Hematopoietic multipotent progenitor cell treated with erythropoietin and hydrocortisone succinate and interleukin-3 and kit ligand, for 15 days (in vitro differentiated cells): ENCODE results near the gene PHF2.
"Not testable (repeated sequence)": the region's sequence is repeated elsewhere in the genome, so short reads cannot be mapped to it uniquely, and the experiment has no call there.

ENCODE experiments used
- DNase-seq: peaks from one replicate; pipeline ENCODE4 v3.0.0-alpha.2; 2015; ENCODE audit warnings: low spot score

Gene PHF2

GRCh38 chr9:93665637-93666438 is 89.5 kb downstream of the PHF2 start:
- DNase-seq: no peak

GRCh38 chr9:93666439-93666784 is 90.0 kb downstream of the PHF2 start:
- not testable (repeated sequence) for DNase-seq

GRCh38 chr9:93667006-93667405 is 90.6 kb downstream of the PHF2 start:
- DNase-seq: no peak

- DNase-seq: no peak
These were observed 91.2 kb downstream of the PHF2 start for GRCh38 chr9:93667627-93668026.

GRCh38 chr9:93668261-93668871 is 92.0 kb downstream of the PHF2 start:
- DNase-seq: no peak

GRCh38 chr9:93669116-93669957 is 93.0 kb downstream of the PHF2 start:
- DNase-seq: no peak

GRCh38 chr9:93669958-93670207 is 93.5 kb downstream of the PHF2 start:
- no peak for DNase-seq

GRCh38 chr9:93670208-93671019 is 94.0 kb downstream of the PHF2 start:
- no peak for DNase-seq

- no peak for DNase-seq
These were observed 94.6 kb downstream of the PHF2 start for GRCh38 chr9:93671020-93671338.

- DNase-seq: not testable (repeated sequence)
These were observed 96.1 kb downstream of the PHF2 start for GRCh38 chr9:93672330-93673020.

- no peak for DNase-seq
These were observed 96.8 kb downstream of the PHF2 start for GRCh38 chr9:93673021-93673838.

- DNase-seq: no peak
These were observed 97.5 kb downstream of the PHF2 start for GRCh38 chr9:93673839-93674334.

- no peak for DNase-seq
These were observed 98.4 kb downstream of the PHF2 start for GRCh38 chr9:93674580-93675335.

GRCh38 chr9:93675336-93676150 is 99.2 kb downstream of the PHF2 start:
- DNase-seq: no peak

GRCh38 chr9:93676310-93677047 is 100.1 kb downstream of the PHF2 start:
- no peak for DNase-seq

GRCh38 chr9:93677048-93677571 is 100.7 kb downstream of the PHF2 start:
- no peak for DNase-seq

- no peak for DNase-seq
These were observed 101.3 kb downstream of the PHF2 start for GRCh38 chr9:93677641-93678136.
